Measurements from ENCODE around the gene PLXNA3.

DNA sequence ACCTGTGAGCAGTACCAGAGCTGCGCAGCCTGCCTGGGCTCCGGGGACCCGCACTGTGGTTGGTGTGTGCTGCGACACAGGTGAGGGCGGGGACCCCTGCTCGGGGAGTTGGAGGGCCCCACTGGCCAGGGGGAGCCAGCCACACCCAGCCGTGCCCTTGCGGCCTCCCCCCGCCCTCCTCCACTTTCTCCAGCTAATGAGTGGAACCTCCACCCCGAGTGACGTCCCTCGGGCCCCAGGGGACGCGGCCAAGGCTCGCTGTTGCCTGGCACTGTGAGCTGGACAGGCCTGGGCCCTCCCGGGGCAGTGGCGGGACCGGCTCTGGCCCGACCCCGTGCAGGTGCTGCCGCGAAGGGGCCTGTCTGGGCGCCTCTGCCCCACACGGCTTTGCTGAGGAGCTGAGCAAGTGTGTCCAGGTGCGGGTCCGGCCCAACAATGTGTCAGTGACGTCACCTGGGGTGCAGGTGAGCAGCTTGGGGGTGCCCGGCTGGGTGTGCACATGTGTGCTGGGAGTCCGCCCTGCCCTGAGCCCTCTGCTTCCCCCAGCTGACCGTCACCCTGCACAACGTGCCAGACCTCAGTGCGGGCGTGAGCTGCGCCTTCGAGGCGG, 5.6 kb downstream of the PLXNA3 start:
- TF ChIP-seq EZH2 (IDR thresholded peaks at IDR 0.05; ENCODE audit: insufficient read depth, poor library complexity, severe bottlenecking) (no peak), EZH2phosphoT487 (IDR thresholded peaks at IDR 0.05; ENCODE audit: insufficient read depth, low read depth) (no peak)
